Upper lobe of left lung (tissue), 4 donors: ENCODE data around the gene SLCO3A1.

Source experiments
- CTCF ChIP-seq, 6 experiments: fragments of 450-650 bp in 4 of 6; fragments of 200-600 bp in 2 of 6; sonication (generic) in 2 of 6; IDR thresholded peaks; one replicate each; pipeline ENCODE4 v1.5.1; 2016 to 2019; ENCODE audit warnings: antibody characterized with exemption in 6 of 6
- POLR2A ChIP-seq, 4 donors: fragments of 450-650 bp; IDR thresholded peaks; one replicate each; pipeline ENCODE4 v1.5.1; 2016 to 2017; ENCODE audit warnings: antibody characterized with exemption in 4 of 4, mild to moderate bottlenecking in 2 of 4
- POLR2AphosphoS5 ChIP-seq, 2 donors: sonication (generic); formaldehyde crosslinking; IDR thresholded peaks; one replicate each; pipeline ENCODE4 v1.5.1; 2017; ENCODE audit warnings: antibody characterized with exemption in 2 of 2

- TF ChIP-seq CTCF (IDR thresholded peaks at IDR 0.05) (no peak), POLR2A (IDR thresholded peaks at IDR 0.05) (no peak), POLR2AphosphoS5 (IDR thresholded peaks at IDR 0.05) (no peak)
Observed at GRCh38 chr15:92189166-92189565, 335.7 kb downstream of the SLCO3A1 start.
